K562 (cell line): ENCODE measurements around the gene LINGO3. TPM values are rescaled to one million over a fixed set of nuclear protein-coding genes. Genes with fewer than 3 reads are reported as not detected.
A peak's percentile ranks its signal among the peaks of the same experiment; 100 is the strongest.

ENCODE experiments used
- COPS2 ChIP-seq: fragments of 450-650 bp; conservative IDR thresholded peaks from 2 replicates; pipeline ENCODE4 v1.6.1; 2016; ENCODE audit warnings: mild to moderate bottlenecking, moderate library complexity
- ELF2 ChIP-seq: fragments of 250-450 bp; sonication (Bioruptor Pico); IDR thresholded peaks from 2 replicates; pipeline ENCODE4 v1.5.0; 2021; ENCODE audit warnings: mild to moderate bottlenecking
- RAD21 ChIP-seq, 2 experiments: fragments of 250-450 bp in 1 of 2; fragments of 450-650 bp in 1 of 2; sonication (Bioruptor Pico) in 1 of 2; formaldehyde crosslinking in 1 of 2; IDR thresholded peaks in 1 of 2; conservative IDR thresholded peaks in 1 of 2; 2 replicates each; pipeline versions ENCODE4 v1.4.0 to v1.8.0; 2020 to 2022; ENCODE audit warnings: mild to moderate bottlenecking in 2 of 2, moderate library complexity in 1 of 2
- THAP7 ChIP-seq: fragments of 250-450 bp; sonication (Bioruptor Pico); IDR thresholded peaks from 2 replicates; pipeline ENCODE4 v1.5.0; 2021
- ZKSCAN1 ChIP-seq: fragments of 150-350 bp; IDR thresholded peaks from 2 replicates; pipeline ENCODE4 v1.6.1; 2016; ENCODE audit warnings: low read depth, low read length
- ZSCAN29 ChIP-seq: fragments of 450-650 bp; IDR thresholded peaks from 2 replicates; pipeline ENCODE4 v1.6.1; 2017
- polyA plus RNA-seq, 8 experiments: library from polyadenylated mRNA; depleted of rRNA in 4 of 8; stranded (reverse) in 5 of 8; unstranded in 3 of 8; fragments of >200 nt; fragmentation: Nextera tagmentation in 2 of 8; fragmentation: Illumina TruSeq in 1 of 8; extraction: Ambion mirVana in 2 of 8; extraction: Trizol in 1 of 8; gene quantifications; 2 replicates each; pipeline versions ENCODE4 v1.2.1 to v1.2.3, GENCODE V29; 2011 to 2014; ENCODE audit warnings: inconsistent platforms in 1 of 8, missing spikeins in 1 of 8
- total RNA-seq, 7 experiments: library from RNA; depleted of rRNA in 6 of 7; stranded (reverse); fragments of >200 nt in 6 of 7; fragmentation: Illumina TruSeq in 2 of 7; extraction: Trizol in 2 of 7; gene quantifications; 2 replicates each; pipeline versions ENCODE4 v1.2.1 to v1.2.3, GENCODE V29; 2011 to 2021; ENCODE audit warnings: low replicate concordance in 1 of 7
- TF ChIP-seq, protein P1 (sequence below): fragments of 250-450 bp; sonication (Bioruptor Pico); IDR thresholded peaks from 2 replicates; pipeline ENCODE4 v1.4.0; 2020
- TF ChIP-seq, protein P2 (sequence below): fragments of 450-650 bp; formaldehyde crosslinking; conservative IDR thresholded peaks from 2 replicates; pipeline ENCODE4 v1.4.0; 2022; ENCODE audit warnings: mild to moderate bottlenecking, missing genetic modification characterization
- TF ChIP-seq, protein P3 (sequence below): sonication (generic); formaldehyde crosslinking; IDR thresholded peaks from 2 replicates; pipeline ENCODE4 v1.8.0; 2023; ENCODE audit warnings: missing genetic modification reagents, mild to moderate bottlenecking, borderline replicate concordance
- TF ChIP-seq, protein P4 (sequence below): IDR thresholded peaks from 2 replicates; pipeline ENCODE4 v1.6.1; 2014; ENCODE audit warnings: antibody characterized with exemption
- TF ChIP-seq, protein P5 (sequence below): fragments of 450-650 bp; conservative IDR thresholded peaks from 2 replicates; pipeline ENCODE4 v1.6.1; 2016; ENCODE audit warnings: missing genetic modification characterization, low read depth, mild to moderate bottlenecking, missing compliant biosample characterization, moderate library complexity

The LINGO3 gene
- total and polyA plus RNA-seq, 9 of the 15 experiments (the other 6 are each of a cell fraction or from before 2014, with no cell fraction given), result 0.03 to 0.05 (median 0.03) TPM; not detected in 6

DNA sequence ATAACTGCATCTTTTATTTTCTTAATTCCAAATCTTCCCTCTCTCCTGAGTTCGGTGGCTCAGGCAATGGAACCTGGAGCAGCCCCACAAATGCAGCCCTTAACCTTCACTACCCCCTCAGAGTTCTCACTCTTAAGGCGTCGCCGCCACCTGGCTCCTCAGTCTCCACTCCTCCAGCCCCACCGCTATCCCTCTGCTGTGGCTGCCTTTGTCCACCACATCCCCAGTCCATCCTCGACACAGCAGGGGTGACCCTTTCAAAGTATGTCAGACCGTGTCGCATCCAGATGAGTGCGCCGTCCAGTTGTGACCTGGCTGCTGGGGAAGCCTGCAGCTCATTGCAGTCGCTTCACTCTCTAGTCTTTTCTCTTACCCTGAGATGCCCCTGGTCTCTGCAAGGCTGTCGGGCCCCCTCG lies 21.6 kb upstream of the LINGO3 start (continued):
- TF ChIP-seq, protein P1, sequence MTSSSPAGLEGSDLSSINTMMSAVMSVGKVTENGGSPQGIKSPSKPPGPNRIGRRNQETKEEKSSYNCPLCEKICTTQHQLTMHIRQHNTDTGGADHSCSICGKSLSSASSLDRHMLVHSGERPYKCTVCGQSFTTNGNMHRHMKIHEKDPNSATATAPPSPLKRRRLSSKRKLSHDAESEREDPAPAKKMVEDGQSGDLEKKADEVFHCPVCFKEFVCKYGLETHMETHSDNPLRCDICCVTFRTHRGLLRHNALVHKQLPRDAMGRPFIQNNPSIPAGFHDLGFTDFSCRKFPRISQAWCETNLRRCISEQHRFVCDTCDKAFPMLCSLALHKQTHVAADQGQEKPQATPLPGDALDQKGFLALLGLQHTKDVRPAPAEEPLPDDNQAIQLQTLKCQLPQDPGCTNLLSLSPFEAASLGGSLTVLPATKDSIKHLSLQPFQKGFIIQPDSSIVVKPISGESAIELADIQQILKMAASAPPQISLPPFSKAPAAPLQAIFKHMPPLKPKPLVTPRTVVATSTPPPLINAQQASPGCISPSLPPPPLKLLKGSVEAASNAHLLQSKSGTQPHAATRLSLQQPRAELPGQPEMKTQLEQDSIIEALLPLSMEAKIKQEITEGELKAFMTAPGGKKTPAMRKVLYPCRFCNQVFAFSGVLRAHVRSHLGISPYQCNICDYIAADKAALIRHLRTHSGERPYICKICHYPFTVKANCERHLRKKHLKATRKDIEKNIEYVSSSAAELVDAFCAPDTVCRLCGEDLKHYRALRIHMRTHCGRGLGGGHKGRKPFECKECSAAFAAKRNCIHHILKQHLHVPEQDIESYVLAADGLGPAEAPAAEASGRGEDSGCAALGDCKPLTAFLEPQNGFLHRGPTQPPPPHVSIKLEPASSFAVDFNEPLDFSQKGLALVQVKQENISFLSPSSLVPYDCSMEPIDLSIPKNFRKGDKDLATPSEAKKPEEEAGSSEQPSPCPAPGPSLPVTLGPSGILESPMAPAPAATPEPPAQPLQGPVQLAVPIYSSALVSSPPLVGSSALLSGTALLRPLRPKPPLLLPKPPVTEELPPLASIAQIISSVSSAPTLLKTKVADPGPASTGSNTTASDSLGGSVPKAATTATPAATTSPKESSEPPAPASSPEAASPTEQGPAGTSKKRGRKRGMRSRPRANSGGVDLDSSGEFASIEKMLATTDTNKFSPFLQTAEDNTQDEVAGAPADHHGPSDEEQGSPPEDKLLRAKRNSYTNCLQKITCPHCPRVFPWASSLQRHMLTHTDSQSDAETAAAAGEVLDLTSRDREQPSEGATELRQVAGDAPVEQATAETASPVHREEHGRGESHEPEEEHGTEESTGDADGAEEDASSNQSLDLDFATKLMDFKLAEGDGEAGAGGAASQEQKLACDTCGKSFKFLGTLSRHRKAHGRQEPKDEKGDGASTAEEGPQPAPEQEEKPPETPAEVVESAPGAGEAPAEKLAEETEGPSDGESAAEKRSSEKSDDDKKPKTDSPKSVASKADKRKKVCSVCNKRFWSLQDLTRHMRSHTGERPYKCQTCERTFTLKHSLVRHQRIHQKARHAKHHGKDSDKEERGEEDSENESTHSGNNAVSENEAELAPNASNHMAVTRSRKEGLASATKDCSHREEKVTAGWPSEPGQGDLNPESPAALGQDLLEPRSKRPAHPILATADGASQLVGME (CRISPR knock-in tag), result 0 out of 2 replicates have a peak, but pooled peaks have one; percentile 40
- TF ChIP-seq THAP7 (CRISPR knock-in tag) (no peak), COPS2 (no peak), RAD21 (CRISPR knock-in tag; conservative IDR thresholded peaks at IDR 0.05 in 1 of 2, IDR thresholded peaks at IDR 0.05 in 1 of 2) (no peak), ZSCAN29 (no peak), ELF2 (CRISPR knock-in tag) (no peak), ZKSCAN1 (no peak)
- TF ChIP-seq, protein P2, sequence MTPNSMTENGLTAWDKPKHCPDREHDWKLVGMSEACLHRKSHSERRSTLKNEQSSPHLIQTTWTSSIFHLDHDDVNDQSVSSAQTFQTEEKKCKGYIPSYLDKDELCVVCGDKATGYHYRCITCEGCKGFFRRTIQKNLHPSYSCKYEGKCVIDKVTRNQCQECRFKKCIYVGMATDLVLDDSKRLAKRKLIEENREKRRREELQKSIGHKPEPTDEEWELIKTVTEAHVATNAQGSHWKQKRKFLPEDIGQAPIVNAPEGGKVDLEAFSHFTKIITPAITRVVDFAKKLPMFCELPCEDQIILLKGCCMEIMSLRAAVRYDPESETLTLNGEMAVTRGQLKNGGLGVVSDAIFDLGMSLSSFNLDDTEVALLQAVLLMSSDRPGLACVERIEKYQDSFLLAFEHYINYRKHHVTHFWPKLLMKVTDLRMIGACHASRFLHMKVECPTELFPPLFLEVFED, result no peak
- TF ChIP-seq, protein P3, sequence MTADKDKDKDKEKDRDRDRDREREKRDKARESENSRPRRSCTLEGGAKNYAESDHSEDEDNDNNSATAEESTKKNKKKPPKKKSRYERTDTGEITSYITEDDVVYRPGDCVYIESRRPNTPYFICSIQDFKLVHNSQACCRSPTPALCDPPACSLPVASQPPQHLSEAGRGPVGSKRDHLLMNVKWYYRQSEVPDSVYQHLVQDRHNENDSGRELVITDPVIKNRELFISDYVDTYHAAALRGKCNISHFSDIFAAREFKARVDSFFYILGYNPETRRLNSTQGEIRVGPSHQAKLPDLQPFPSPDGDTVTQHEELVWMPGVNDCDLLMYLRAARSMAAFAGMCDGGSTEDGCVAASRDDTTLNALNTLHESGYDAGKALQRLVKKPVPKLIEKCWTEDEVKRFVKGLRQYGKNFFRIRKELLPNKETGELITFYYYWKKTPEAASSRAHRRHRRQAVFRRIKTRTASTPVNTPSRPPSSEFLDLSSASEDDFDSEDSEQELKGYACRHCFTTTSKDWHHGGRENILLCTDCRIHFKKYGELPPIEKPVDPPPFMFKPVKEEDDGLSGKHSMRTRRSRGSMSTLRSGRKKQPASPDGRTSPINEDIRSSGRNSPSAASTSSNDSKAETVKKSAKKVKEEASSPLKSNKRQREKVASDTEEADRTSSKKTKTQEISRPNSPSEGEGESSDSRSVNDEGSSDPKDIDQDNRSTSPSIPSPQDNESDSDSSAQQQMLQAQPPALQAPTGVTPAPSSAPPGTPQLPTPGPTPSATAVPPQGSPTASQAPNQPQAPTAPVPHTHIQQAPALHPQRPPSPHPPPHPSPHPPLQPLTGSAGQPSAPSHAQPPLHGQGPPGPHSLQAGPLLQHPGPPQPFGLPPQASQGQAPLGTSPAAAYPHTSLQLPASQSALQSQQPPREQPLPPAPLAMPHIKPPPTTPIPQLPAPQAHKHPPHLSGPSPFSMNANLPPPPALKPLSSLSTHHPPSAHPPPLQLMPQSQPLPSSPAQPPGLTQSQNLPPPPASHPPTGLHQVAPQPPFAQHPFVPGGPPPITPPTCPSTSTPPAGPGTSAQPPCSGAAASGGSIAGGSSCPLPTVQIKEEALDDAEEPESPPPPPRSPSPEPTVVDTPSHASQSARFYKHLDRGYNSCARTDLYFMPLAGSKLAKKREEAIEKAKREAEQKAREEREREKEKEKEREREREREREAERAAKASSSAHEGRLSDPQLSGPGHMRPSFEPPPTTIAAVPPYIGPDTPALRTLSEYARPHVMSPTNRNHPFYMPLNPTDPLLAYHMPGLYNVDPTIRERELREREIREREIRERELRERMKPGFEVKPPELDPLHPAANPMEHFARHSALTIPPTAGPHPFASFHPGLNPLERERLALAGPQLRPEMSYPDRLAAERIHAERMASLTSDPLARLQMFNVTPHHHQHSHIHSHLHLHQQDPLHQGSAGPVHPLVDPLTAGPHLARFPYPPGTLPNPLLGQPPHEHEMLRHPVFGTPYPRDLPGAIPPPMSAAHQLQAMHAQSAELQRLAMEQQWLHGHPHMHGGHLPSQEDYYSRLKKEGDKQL (CRISPR knock-in tag), result no peak
- TF ChIP-seq, protein P4, sequence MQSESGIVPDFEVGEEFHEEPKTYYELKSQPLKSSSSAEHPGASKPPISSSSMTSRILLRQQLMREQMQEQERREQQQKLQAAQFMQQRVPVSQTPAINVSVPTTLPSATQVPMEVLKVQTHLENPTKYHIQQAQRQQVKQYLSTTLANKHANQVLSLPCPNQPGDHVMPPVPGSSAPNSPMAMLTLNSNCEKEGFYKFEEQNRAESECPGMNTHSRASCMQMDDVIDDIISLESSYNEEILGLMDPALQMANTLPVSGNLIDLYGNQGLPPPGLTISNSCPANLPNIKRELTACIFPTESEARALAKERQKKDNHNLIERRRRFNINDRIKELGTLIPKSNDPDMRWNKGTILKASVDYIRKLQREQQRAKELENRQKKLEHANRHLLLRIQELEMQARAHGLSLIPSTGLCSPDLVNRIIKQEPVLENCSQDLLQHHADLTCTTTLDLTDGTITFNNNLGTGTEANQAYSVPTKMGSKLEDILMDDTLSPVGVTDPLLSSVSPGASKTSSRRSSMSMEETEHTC, result no peak
- TF ChIP-seq, protein P5, sequence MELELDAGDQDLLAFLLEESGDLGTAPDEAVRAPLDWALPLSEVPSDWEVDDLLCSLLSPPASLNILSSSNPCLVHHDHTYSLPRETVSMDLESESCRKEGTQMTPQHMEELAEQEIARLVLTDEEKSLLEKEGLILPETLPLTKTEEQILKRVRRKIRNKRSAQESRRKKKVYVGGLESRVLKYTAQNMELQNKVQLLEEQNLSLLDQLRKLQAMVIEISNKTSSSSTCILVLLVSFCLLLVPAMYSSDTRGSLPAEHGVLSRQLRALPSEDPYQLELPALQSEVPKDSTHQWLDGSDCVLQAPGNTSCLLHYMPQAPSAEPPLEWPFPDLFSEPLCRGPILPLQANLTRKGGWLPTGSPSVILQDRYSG, result no peak
